MM.1S (cell line): ENCODE measurements around the gene TMEM205.

Source experiments
- EZH2 ChIP-seq: fragments of 300-600 bp; sonication (generic); optimal IDR thresholded peaks from 2 replicates; pipeline ENCODE3; 2017; ENCODE audit warnings: low read depth, mild to moderate bottlenecking, antibody characterized with exemption, low read length, mixed read lengths
- TF ChIP-seq, protein P1 (sequence below): fragments of 300-600 bp; sonication (generic); IDR thresholded peaks from 2 replicates; pipeline ENCODE4 v1.5.1; 2016; ENCODE audit warnings: antibody characterized with exemption, low read length, mixed read lengths

DNA sequence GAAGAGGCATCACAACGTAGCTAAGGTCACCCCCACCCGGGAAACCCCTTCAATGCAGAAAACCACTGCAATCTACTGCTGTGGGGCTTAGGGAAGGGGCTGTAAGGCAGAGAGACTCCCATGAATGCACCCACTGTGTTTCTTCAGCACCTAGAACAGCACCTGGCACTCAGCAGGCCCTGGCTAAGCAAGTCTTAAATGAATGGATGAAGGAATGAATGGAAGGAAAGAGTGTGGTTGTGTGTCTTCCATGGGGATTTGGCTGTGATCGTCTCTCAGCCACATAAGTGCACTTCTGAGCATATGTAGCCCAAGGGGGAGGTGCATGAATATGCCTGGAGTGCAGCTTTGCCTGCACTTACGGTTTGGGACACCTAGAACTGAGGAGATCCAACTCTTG lies 3.1 kb upstream of the TMEM205 start:
- TF ChIP-seq, protein P1, sequence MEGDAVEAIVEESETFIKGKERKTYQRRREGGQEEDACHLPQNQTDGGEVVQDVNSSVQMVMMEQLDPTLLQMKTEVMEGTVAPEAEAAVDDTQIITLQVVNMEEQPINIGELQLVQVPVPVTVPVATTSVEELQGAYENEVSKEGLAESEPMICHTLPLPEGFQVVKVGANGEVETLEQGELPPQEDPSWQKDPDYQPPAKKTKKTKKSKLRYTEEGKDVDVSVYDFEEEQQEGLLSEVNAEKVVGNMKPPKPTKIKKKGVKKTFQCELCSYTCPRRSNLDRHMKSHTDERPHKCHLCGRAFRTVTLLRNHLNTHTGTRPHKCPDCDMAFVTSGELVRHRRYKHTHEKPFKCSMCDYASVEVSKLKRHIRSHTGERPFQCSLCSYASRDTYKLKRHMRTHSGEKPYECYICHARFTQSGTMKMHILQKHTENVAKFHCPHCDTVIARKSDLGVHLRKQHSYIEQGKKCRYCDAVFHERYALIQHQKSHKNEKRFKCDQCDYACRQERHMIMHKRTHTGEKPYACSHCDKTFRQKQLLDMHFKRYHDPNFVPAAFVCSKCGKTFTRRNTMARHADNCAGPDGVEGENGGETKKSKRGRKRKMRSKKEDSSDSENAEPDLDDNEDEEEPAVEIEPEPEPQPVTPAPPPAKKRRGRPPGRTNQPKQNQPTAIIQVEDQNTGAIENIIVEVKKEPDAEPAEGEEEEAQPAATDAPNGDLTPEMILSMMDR, result no peak
- TF ChIP-seq EZH2, result no peak
